ENCODE data around the gene RELN. TPM values are rescaled to one million over a fixed set of nuclear protein-coding genes. Genes with fewer than 3 reads are reported as not detected.

RELN gene
- total RNA-seq, result not detected

DNA sequence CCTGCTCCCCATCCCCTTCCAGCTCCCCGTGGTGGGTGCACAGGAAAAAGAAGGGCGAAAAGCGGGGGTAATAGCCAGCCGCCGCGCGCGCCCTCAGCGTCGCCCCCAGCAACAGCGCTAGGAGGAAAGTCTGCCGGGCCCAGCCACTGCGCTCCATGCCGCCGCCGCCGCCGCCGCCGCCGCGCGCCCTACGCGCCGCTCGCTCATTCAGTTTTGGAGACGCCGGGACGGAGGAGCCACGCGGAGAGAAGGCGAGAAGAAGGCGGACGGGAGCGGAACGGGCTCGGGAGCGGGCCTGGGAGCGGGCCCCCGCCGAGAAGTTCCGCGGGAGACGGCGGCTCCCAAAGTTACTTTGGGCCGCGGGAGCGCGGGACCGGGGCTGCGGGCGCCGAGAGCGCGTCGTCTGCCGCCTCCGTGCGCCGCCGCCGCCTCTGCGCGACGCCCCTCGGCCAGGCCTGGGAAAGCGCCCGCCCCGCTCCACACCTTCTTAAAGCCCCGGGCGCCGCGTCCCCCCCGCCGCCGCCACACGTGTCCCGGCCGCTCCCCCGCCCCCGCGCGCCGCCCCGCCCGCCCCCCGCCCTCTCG is at the start of gene RELN:
Gene RELN, minus strand, starts transcription at position 459 of the 585 bp plus-strand sequence. Its CDS starts 302 bp downstream, at position 157.

DNA sequence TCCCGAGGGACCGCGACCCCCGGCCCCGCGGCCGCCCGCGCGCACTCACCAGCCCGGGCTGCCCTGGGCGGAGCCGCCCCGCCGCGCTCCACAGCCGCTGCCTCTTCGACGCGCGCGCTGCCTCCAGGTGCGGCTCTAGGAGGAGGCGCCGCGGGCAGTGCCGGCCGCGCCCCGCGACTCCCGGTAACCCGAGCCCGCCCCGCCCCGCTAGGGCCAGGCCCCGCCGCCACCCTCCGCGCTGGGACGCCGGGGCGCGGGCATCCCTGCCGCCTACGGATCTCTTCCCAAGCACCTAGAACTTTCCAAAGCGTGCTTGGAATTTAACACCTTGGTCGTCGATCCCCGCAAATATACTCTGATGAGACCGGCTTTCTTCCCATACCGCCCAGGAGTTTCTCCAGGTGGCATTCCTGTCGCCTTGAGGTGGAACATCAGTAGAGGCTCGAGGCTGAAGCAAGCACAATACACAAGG is 543.4 kb downstream of the RELN start, which contains the start of gene SLC26A5:
Gene SLC26A5, minus strand, starts transcription at position 159 of the 472 bp plus-strand sequence. CDS start 24,693 bp downstream, outside the sequence.

Other genes with a start within 250 kb of the RELN start
- 10 to 100 TPM; 15.1 to 18.0 TPM for gene ORC5, start 218.4 kb upstream of the RELN start, total RNA-seq